Measurements from ENCODE around the gene YWHAG.

DNA sequence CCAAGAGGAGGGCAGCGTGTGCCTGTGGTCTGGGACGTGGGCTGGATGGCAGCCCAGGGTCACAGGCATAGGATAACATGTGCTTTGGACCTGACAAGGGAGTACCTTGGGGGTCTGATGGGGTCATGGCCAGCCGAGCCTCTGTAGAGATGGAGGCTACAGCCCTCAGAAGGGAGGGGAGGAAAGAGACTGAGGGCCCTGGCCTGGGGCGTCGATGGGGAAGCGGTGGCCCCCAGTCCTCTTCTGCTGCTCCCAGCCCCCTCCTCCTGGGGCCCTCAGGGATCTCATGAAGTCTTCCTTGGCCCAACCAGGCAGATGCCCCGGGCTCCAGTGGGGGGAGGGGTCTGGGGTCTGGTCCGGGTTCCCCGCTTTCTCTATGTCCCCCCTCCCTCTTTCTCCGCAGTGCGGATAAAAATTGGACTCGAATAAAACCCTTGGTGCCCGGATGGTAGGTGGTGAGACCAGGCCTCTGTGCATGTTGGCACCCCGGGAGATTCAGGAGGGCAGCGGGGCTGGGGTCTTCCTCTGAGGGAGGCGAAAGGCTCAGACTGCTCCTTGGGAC lies 71.9 kb downstream of the YWHAG start:
- TF ChIP-seq SMAD4 (CRISPR knock-in tag; conservative IDR thresholded peaks at IDR 0.05) (no peak), MEF2A (IDR thresholded peaks at IDR 0.05; ENCODE audit: control insufficient read depth, low read depth, low read length) (no peak), POLR2AphosphoS5 (IDR thresholded peaks at IDR 0.05; ENCODE audit: control insufficient read depth, insufficient read depth, low read depth, low read length) (no peak), ID3 (CRISPR knock-in tag; IDR thresholded peaks at IDR 0.05) (no peak), ID3 (tag; IDR thresholded peaks at IDR 0.05) (no peak), POLR2AphosphoS2 (IDR thresholded peaks at IDR 0.05; ENCODE audit: low read length) (no peak), NCOA4 (IDR thresholded peaks at IDR 0.05; ENCODE audit: partially characterized antibody) (no peak)
- TF ChIP-seq, protein P1, sequence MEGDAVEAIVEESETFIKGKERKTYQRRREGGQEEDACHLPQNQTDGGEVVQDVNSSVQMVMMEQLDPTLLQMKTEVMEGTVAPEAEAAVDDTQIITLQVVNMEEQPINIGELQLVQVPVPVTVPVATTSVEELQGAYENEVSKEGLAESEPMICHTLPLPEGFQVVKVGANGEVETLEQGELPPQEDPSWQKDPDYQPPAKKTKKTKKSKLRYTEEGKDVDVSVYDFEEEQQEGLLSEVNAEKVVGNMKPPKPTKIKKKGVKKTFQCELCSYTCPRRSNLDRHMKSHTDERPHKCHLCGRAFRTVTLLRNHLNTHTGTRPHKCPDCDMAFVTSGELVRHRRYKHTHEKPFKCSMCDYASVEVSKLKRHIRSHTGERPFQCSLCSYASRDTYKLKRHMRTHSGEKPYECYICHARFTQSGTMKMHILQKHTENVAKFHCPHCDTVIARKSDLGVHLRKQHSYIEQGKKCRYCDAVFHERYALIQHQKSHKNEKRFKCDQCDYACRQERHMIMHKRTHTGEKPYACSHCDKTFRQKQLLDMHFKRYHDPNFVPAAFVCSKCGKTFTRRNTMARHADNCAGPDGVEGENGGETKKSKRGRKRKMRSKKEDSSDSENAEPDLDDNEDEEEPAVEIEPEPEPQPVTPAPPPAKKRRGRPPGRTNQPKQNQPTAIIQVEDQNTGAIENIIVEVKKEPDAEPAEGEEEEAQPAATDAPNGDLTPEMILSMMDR (IDR thresholded peaks at IDR 0.05 in 2 of 3, conservative IDR thresholded peaks at IDR 0.05 in 1 of 3; ENCODE audit: insufficient read depth in 2 of 3, low read depth in 1 of 3, low read length in 3 of 3) = no peak
